Measurements from ENCODE around the gene PSMA6. TPM values are rescaled to one million over a fixed set of nuclear protein-coding genes. Genes with fewer than 3 reads are reported as not detected.

Gene PSMA6
- total and polyA plus RNA-seq, 2 of the 8 experiments (the other 6 are each of a cell fraction or from before 2014, with no cell fraction given) = 180 to 238 TPM

DNA sequence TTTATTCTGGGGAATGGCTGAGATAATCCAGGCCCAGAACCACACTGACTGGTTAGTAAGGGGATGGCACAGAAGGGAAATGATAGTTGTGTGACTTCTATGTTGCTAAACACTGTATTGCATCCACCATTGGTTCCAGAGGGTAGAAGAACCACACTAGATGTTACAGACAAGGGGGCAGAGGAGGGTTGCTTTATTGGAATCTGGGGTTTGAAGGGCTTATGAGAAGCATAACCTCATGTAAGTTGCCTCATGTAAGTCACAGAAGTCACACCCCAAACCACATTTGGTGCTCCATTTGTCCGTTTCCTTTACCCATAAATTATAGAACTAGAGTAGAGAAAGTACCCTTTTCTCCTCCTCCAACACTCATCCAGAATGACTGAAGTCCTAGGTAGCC is 5.5 kb upstream of the PSMA6 start (continued):
- TF ChIP-seq, protein P1, sequence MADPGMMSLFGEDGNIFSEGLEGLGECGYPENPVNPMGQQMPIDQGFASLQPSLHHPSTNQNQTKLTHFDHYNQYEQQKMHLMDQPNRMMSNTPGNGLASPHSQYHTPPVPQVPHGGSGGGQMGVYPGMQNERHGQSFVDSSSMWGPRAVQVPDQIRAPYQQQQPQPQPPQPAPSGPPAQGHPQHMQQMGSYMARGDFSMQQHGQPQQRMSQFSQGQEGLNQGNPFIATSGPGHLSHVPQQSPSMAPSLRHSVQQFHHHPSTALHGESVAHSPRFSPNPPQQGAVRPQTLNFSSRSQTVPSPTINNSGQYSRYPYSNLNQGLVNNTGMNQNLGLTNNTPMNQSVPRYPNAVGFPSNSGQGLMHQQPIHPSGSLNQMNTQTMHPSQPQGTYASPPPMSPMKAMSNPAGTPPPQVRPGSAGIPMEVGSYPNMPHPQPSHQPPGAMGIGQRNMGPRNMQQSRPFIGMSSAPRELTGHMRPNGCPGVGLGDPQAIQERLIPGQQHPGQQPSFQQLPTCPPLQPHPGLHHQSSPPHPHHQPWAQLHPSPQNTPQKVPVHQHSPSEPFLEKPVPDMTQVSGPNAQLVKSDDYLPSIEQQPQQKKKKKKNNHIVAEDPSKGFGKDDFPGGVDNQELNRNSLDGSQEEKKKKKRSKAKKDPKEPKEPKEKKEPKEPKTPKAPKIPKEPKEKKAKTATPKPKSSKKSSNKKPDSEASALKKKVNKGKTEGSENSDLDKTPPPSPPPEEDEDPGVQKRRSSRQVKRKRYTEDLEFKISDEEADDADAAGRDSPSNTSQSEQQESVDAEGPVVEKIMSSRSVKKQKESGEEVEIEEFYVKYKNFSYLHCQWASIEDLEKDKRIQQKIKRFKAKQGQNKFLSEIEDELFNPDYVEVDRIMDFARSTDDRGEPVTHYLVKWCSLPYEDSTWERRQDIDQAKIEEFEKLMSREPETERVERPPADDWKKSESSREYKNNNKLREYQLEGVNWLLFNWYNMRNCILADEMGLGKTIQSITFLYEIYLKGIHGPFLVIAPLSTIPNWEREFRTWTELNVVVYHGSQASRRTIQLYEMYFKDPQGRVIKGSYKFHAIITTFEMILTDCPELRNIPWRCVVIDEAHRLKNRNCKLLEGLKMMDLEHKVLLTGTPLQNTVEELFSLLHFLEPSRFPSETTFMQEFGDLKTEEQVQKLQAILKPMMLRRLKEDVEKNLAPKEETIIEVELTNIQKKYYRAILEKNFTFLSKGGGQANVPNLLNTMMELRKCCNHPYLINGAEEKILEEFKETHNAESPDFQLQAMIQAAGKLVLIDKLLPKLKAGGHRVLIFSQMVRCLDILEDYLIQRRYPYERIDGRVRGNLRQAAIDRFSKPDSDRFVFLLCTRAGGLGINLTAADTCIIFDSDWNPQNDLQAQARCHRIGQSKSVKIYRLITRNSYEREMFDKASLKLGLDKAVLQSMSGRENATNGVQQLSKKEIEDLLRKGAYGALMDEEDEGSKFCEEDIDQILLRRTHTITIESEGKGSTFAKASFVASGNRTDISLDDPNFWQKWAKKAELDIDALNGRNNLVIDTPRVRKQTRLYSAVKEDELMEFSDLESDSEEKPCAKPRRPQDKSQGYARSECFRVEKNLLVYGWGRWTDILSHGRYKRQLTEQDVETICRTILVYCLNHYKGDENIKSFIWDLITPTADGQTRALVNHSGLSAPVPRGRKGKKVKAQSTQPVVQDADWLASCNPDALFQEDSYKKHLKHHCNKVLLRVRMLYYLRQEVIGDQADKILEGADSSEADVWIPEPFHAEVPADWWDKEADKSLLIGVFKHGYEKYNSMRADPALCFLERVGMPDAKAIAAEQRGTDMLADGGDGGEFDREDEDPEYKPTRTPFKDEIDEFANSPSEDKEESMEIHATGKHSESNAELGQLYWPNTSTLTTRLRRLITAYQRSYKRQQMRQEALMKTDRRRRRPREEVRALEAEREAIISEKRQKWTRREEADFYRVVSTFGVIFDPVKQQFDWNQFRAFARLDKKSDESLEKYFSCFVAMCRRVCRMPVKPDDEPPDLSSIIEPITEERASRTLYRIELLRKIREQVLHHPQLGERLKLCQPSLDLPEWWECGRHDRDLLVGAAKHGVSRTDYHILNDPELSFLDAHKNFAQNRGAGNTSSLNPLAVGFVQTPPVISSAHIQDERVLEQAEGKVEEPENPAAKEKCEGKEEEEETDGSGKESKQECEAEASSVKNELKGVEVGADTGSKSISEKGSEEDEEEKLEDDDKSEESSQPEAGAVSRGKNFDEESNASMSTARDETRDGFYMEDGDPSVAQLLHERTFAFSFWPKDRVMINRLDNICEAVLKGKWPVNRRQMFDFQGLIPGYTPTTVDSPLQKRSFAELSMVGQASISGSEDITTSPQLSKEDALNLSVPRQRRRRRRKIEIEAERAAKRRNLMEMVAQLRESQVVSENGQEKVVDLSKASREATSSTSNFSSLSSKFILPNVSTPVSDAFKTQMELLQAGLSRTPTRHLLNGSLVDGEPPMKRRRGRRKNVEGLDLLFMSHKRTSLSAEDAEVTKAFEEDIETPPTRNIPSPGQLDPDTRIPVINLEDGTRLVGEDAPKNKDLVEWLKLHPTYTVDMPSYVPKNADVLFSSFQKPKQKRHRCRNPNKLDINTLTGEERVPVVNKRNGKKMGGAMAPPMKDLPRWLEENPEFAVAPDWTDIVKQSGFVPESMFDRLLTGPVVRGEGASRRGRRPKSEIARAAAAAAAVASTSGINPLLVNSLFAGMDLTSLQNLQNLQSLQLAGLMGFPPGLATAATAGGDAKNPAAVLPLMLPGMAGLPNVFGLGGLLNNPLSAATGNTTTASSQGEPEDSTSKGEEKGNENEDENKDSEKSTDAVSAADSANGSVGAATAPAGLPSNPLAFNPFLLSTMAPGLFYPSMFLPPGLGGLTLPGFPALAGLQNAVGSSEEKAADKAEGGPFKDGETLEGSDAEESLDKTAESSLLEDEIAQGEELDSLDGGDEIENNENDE (IDR thresholded peaks at IDR 0.05; ENCODE audit: insufficient replicate concordance, low read length) = no peak
- TF ChIP-seq, protein P2, sequence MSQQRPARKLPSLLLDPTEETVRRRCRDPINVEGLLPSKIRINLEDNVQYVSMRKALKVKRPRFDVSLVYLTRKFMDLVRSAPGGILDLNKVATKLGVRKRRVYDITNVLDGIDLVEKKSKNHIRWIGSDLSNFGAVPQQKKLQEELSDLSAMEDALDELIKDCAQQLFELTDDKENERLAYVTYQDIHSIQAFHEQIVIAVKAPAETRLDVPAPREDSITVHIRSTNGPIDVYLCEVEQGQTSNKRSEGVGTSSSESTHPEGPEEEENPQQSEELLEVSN (IDR thresholded peaks at IDR 0.05) = no peak
- TF ChIP-seq CEBPB (IDR thresholded peaks at IDR 0.05; ENCODE audit: low read depth, low read length) = no peak
- no peak for TF ChIP-seq MAFK (IDR thresholded peaks at IDR 0.05; ENCODE audit: low read depth, low read length)
- TF ChIP-seq KDM4A (IDR thresholded peaks at IDR 0.05; ENCODE audit: low read depth, low read length, severe bottlenecking) = no peak
- TF ChIP-seq HDAC6 (IDR thresholded peaks at IDR 0.05; ENCODE audit: low read depth, low read length) = no peak
